DND-41 (cell line): ENCODE data around the gene PAX6.

Source experiments
- ATAC-seq: fragments of 200-7000 bp; cut with Tn5 transposase; 3 replicates; pipeline ENCODE4 v1.9.1; 2021; ENCODE audit warnings: low read depth; ENCODE audit not compliant: insufficient read depth
- DNase-seq: peaks from one replicate; pipeline ENCODE4 v3.0.0-alpha.2; 2020
- H2AFZ ChIP-seq: 2 replicates; pipeline ENCODE4 v1.6.0; 2012; ENCODE audit warnings: low read depth, low read length
- H3K27ac ChIP-seq: 2 replicates; pipeline ENCODE4 v1.5.1; 2012; ENCODE audit warnings: low read length, inconsistent platforms
- H3K27me3 ChIP-seq: fragments of 200-600 bp; sonication (generic); 2 replicates; pipeline ENCODE4 v1.6.0; 2012; ENCODE audit warnings: low read length, mild to moderate bottlenecking, inconsistent platforms; ENCODE audit not compliant: insufficient read depth, poor library complexity
- H3K36me3 ChIP-seq: 2 replicates; pipeline ENCODE4 v1.5.1; 2012; ENCODE audit warnings: low read length, inconsistent platforms; ENCODE audit not compliant: insufficient read depth
- H3K4me1 ChIP-seq: 2 replicates; pipeline ENCODE4 v1.5.1; 2012; ENCODE audit warnings: mild to moderate bottlenecking, low read length; ENCODE audit not compliant: insufficient read depth
- H3K4me2 ChIP-seq: 2 replicates; pipeline ENCODE4 v1.6.0; 2012; ENCODE audit warnings: mild to moderate bottlenecking, moderate library complexity, low read length, inconsistent platforms; ENCODE audit not compliant: insufficient read depth
- H3K4me3 ChIP-seq, 2 experiments: fragments of 200-600 bp in 1 of 2; shearing (Covaris generic) in 1 of 2; 2 replicates each; pipeline ENCODE4 v1.5.1; 2012 to 2016; ENCODE audit warnings: inconsistent platforms in 2 of 2, low read length in 2 of 2, mild to moderate bottlenecking in 2 of 2, low read depth in 1 of 2, moderate library complexity in 1 of 2
- H3K79me2 ChIP-seq: 2 replicates; pipeline ENCODE4 v1.6.0; 2012; ENCODE audit warnings: low read length, inconsistent platforms; ENCODE audit not compliant: insufficient read depth
- H3K9ac ChIP-seq: 2 replicates; pipeline ENCODE4 v1.6.0; 2012; ENCODE audit warnings: low read depth, mild to moderate bottlenecking, inconsistent platforms, low read length, moderate library complexity
- H3K9me3 ChIP-seq: 2 replicates; pipeline ENCODE4 v1.5.1; 2012; ENCODE audit warnings: low read length, moderate library complexity, mild to moderate bottlenecking, inconsistent platforms; ENCODE audit not compliant: insufficient read depth, severe bottlenecking
- H4K20me1 ChIP-seq: 2 replicates; pipeline ENCODE4 v1.6.0; 2012; ENCODE audit warnings: low read length; ENCODE audit not compliant: insufficient read depth
- CTCF ChIP-seq: IDR thresholded peaks from 2 replicates; pipeline ENCODE4 v1.5.1; 2012; ENCODE audit warnings: borderline replicate concordance, low read length, moderate library complexity, mild to moderate bottlenecking; ENCODE audit not compliant: poor library complexity, severe bottlenecking; ENCODE audit errors: extremely low read depth
- EZH2 ChIP-seq: IDR thresholded peaks from 3 replicates; pipeline ENCODE4 v1.6.1; 2012; ENCODE audit warnings: borderline replicate concordance, low read depth, mild to moderate bottlenecking, moderate library complexity, low read length, inconsistent platforms; ENCODE audit not compliant: severe bottlenecking

Gene PAX6

GRCh38 chr11:31850365-31850764 lies 39.2 kb upstream of the PAX6 start:
- Histone ChIP-seq H3K4me2 (no peak overlapping the region), H2AFZ (no peak overlapping the region), H3K36me3 (no peaks in the 10 kb centered on the region), H3K27ac (no peak overlapping the region), H4K20me1 (no peaks in the 10 kb centered on the region), H3K4me3 (no peak overlapping the region), H3K9ac (no peak overlapping the region), H3K79me2 (no peaks in the 10 kb centered on the region), H3K4me1 (no peaks in the 10 kb centered on the region), H3K27me3 (no peaks in the 10 kb centered on the region), H3K9me3 (no peaks in the 10 kb centered on the region)
- DNase-seq (no peak), ATAC-seq (no peak)
- TF ChIP-seq CTCF (no peak), EZH2 (no peak)

GRCh38 chr11:31847761-31848160 lies 36.6 kb upstream of the PAX6 start:
- no peaks in the 10 kb centered on the region for H3K79me2 ChIP-seq
- no peak overlapping the region for H2AFZ ChIP-seq
- peaks cover 6% of the 10 kb centered on the region for H3K27me3 ChIP-seq
- ATAC-seq (no peak), DNase-seq (no peak)
- no peak overlapping the region for H3K9ac ChIP-seq
- H3K4me3 ChIP-seq = no peak overlapping the region
- H3K9me3 ChIP-seq = no peaks in the 10 kb centered on the region
- no peak overlapping the region for H3K4me2 ChIP-seq
- no peak for TF ChIP-seq CTCF
- TF ChIP-seq EZH2 = no peak
- H3K4me1 ChIP-seq = no peaks in the 10 kb centered on the region
- no peaks in the 10 kb centered on the region for H4K20me1 ChIP-seq
- no peaks in the 10 kb centered on the region for H3K36me3 ChIP-seq
- H3K27ac ChIP-seq = no peak overlapping the region

GRCh38 chr11:31845331-31845730 lies 34.2 kb upstream of the PAX6 start:
- no peaks in the 10 kb centered on the region for H3K4me1 ChIP-seq
- H3K4me3 ChIP-seq = no peak overlapping the region
- no peak overlapping the region for H2AFZ ChIP-seq
- no peak overlapping the region for H3K9ac ChIP-seq
- H3K4me2 ChIP-seq = no peak overlapping the region
- no peak for TF ChIP-seq EZH2
- no peak for TF ChIP-seq CTCF
- H3K9me3 ChIP-seq = no peaks in the 10 kb centered on the region
- no peak overlapping the region for H3K27ac ChIP-seq
- no peaks in the 10 kb centered on the region for H3K79me2 ChIP-seq
- ATAC-seq (no peak), DNase-seq (no peak)
- H4K20me1 ChIP-seq = no peaks in the 10 kb centered on the region
- H3K27me3 ChIP-seq = peaks cover 9% of the 10 kb centered on the region
- H3K36me3 ChIP-seq = no peaks in the 10 kb centered on the region

GRCh38 chr11:31844351-31844750 lies 33.2 kb upstream of the PAX6 start:
- Histone ChIP-seq H4K20me1 (no peaks in the 10 kb centered on the region), H3K9ac (no peak overlapping the region), H3K4me3 (no peak overlapping the region), H3K36me3 (no peaks in the 10 kb centered on the region), H3K27ac (no peak overlapping the region), H2AFZ (no peak overlapping the region), H3K4me1 (no peaks in the 10 kb centered on the region), H3K79me2 (no peaks in the 10 kb centered on the region), H3K4me2 (no peak overlapping the region), H3K27me3 (peaks cover 9% of the 10 kb centered on the region), H3K9me3 (no peaks in the 10 kb centered on the region)
- no peak for ATAC-seq
- TF ChIP-seq CTCF = no peak
- TF ChIP-seq EZH2 = no peak
- DNase-seq = no peak
